Measurements from ENCODE around the gene CENPV.

- TF ChIP-seq BRCA1 (CRISPR knock-in tag; IDR thresholded peaks at IDR 0.05) (no peak), NR2F6 (IDR thresholded peaks at IDR 0.05) (no peak), NR2F6 (CRISPR knock-in tag; IDR thresholded peaks at IDR 0.05) (no peak), CEBPB (IDR thresholded peaks at IDR 0.05; ENCODE audit: borderline replicate concordance, low read depth, low read length) (no peak), ZNF749 (CRISPR knock-in tag; IDR thresholded peaks at IDR 0.05; ENCODE audit: borderline replicate concordance) (no peak), CHD2 (IDR thresholded peaks at IDR 0.05; ENCODE audit: low read depth, low read length) (no peak), JUN (CRISPR knock-in tag; IDR thresholded peaks at IDR 0.05) (no peak), CBX1 (IDR thresholded peaks at IDR 0.05; ENCODE audit: low read depth) (no peak), CEBPG (CRISPR knock-in tag; IDR thresholded peaks at IDR 0.05) (no peak), ONECUT2 (CRISPR knock-in tag; IDR thresholded peaks at IDR 0.05) (no peak)
These were observed 5.1 kb upstream of the CENPV start for GRCh38 chr17:16358394-16358793.

All from HepG2 (cell line).